ENCODE data around the gene GGTLC2. TPM values are rescaled to one million over a fixed set of nuclear protein-coding genes. Genes with fewer than 3 reads are reported as not detected.

Gene GGTLC2
- total RNA-seq, 1 donor from 2014 or later, result not detected

DNA sequence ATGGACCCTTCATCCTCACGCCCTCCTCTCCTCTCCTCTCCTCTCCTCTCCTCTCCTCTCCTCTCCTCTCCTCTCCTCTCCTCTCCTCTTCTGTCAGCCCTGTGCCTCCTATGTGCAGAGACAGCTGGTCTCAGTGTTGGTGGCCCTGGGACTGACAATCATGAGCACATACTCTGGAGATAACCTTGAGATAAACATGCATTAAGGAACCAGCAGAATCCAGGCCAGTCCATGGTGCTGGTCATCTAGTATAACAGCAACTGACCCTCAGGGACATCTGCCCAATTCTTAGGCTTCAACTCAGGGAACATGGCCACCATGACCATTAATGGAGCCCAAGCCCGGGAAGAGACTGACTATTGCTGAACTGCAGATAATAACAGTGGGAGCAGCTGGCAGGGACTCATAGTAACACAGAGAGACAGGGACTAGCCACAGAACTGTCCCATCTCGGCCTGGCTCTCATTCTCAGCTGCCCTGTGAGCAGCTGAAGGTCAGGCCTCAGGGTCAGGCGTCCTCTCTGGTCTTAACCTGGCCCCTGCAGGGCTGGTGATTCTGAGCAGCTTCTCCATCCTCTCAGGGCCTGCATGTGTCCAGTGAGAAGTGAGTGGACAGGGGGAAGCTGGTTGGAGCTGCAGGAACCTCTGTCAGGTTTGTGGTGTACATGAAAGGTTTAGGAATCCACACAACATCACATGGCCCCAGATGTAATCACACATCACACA lies 45.4 kb downstream of the GGTLC2 start:
- DNase-seq (ENCODE audit: extremely low read depth, low read depth, low spot score), result no peak

DNA sequence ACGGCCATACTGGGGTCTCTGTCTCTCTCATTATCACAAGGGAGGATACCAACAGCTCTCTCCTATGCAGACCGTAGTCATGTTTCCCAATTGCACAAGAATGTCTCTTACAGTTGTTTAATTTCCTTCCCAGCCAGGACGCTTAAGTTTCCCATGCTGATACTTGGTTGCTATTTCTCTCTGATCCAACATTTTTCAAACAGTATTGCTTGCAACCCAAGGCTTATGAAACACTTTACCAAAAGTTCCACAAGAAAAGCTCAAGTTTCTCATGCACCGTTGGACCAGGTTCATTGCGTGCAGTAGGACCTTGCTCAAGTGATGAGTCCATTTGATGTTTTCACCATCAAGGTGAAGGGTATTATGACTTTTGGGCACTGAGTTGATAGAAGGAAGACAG lies 46.6 kb downstream of the GGTLC2 start:
- DNase-seq (ENCODE audit: extremely low read depth, low read depth, low spot score), result no peak

DNA sequence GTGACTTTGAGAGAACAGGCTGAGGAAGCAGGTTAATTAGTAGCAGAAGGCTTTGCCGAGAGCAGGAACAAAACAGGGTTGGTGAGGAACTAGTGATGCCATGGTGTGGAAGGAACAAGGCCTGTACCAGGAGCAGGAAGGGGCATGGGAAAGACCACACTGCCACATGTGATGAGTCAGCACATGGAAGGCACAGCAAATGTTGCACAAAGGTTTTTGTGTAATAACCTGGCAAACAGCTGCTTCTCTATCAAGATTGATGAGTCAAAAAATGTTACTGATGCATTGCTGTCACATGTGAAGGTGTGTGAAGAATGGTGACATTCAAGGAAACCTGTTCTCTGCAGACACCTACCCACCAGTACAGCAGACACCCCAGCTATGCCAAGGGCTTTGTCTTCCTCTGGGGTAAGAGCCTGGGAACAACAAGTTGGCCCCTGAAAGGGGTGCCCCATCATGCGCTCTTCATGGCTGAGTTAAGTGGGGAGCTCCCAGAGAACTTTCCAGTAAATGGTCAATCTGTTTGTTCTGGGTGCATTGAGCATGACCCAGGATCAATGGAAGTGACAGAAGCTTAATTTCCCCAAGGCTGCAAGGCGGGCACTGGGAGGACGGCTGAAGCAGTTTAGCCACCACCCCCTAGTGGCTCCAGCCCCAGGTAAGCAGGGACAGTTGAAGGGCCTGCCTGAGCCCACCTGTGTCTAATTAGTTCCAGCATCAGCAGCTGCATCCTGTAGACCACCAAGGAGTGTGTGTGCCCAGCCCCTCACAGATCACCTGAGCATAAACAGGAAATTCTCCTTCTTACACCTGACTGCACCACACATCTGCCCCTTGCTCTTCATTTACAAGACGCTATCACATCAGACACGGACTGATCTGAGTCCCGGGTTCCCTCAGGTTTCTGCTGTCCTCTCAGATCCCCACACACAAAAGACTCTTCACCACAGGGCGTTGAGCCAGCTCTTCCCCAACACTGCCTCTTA lies 47.6 kb downstream of the GGTLC2 start:
- no peak for DNase-seq (ENCODE audit: extremely low read depth, low read depth, low spot score)

DNA sequence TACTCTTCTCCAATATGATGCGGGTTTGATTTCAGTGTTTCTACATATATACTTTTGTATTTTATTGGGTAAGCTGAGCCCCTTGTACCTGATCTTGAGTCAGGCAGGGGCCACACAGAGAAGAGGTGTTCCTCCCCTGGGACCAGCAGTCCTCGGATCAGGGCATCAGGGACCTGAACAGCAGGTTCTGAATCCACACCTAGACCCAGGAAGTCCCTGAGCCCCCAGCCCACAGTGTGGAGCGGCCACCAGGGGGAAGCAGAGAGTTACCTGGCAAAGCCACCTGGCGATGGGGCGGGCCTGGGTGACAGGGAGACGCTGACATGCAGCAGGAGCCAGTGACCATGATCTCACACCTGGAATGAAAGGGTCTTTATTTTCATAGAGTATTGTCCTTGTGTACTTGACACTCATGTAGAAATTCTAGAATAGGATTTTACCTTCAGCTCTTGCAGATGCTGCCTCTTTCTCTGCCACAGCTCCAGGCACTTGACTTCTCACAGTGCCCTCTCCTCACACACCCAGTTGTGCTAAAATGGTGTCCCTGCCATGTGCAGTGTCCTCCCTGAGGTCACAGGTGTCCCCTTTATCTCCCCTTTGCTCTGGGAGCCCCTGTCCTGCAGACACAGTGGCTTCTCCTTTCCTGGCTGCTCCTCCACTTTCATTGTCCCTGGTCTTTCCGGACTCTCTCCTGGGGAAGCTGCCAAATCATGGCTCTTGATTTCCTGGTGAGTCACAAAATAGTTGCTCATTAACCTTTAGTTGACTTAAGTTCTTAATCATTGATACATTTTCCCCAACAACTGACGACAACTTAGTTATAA lies 48.5 kb downstream of the GGTLC2 start:
- DNase-seq (ENCODE audit: extremely low read depth, low read depth, low spot score), result no peak

DNA sequence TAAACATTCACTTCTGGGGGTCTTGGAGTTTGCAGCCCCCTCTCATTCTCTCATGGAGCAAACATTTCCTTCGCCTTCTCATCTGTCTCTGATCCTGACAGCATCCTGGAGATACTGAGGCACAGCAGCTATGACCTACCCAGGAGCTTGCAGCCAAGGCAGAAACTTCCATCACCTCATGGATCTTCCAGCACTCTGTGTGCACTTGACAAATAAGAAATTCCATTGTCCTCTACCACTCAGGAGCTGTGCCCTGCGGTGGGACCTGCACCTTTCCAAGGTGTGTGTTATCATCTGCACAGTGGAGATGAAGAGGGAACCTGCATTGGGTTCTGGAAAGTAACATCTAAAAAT lies 49.1 kb downstream of the GGTLC2 start:
- DNase-seq (ENCODE audit: extremely low read depth, low read depth, low spot score), result no peak

DNA sequence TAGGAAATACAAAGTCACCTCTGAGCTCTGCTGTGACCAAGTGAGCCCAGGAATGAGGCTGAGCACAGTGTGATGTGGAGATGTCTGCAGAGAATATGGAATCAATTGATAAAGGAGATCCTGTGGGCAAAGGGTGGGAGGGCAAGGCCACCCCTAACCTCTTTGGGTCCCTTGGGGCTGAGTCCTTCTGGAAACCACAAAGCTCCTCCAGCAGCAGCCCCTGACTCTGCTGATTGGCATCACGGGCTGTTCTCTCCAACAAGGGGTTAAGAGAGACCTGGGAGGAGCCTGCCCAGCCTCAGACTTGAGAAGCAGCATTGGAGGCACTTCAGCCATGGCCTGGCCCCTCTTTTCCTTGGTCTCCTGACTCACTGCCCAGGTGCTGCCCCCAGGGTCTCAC lies 49.7 kb downstream of the GGTLC2 start:
- DNase-seq (ENCODE audit: extremely low read depth, low read depth, low spot score), result no peak

DNA sequence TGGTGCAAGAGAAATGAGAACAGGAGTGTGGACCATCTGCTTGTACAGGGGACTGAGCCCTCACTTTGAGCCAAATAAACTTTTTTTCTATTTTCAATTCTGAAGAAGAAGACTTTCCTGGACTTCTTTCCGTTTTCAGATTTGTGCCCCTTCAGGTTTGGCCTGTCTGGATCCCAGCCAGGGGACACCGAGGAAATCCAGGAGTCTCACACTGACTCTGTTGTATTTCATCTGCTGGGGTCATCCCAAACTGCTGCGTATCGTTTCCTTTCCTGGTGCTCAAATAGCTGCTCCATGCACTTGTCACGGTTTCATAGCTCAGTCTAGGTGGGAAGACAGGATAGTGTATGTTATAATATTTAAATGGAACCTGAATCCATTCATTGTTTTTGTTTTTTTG lies 51.7 kb downstream of the GGTLC2 start:
- no peak for DNase-seq (ENCODE audit: extremely low read depth, low read depth, low spot score)

Other genes with a start within 250 kb of the GGTLC2 start
- 2.5 TPM in 2 replicates for gene ZNF280B, start 135.9 kb upstream of the GGTLC2 start, total RNA-seq
- gene ZNF280A, start 124.3 kb upstream of the GGTLC2 start, total RNA-seq, result 0.12 TPM in 1 of 2 replicates, not detected in the other
- 0.15 TPM in 1 of 2 replicates, not detected in the other for gene PRAME, start 85.3 kb upstream of the GGTLC2 start, total RNA-seq
- gene IGLL5, start 243.2 kb downstream of the GGTLC2 start, total RNA-seq, result not detected in 2 replicates

Measured in glomerular endothelial cell (primary cell).